GM19324 (cell line): Measurements from ENCODE around the gene GAN.
A peak's percentile ranks its signal among the peaks of the same experiment; 100 is the strongest.
"Not testable (repeated sequence)": the region's sequence is repeated elsewhere in the genome, so short reads cannot be mapped to it uniquely, and the experiment has no call there.

Source experiments
- ATAC-seq: cut with Tn5 transposase; IDR thresholded peaks from one replicate; pipeline ENCODE4 v1.9.1; 2021; ENCODE audit warnings: mild to moderate bottlenecking, moderate library complexity; ENCODE audit not compliant: unreplicated experiment, low FRiP score

Gene GAN

DNA sequence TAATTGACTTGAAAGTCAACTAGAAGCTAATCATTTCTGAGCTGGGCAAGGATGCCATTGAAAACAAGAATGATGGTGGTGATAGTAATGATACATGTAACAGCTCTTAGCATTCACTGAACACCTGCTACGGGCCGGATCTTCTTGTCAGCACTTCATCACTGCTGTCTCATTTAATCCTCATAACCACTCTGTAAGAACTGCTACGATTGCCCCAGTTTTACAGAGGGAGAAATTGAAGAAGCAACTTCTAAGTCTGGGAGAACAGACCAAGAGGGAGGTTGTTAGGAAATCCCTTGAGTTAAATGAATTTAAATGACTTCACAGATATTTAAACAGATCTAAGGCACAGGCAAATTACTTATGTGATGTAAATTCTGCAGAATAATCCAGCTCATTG, 7.0 kb upstream of the GAN start:
- ATAC-seq, result no peak

DNA sequence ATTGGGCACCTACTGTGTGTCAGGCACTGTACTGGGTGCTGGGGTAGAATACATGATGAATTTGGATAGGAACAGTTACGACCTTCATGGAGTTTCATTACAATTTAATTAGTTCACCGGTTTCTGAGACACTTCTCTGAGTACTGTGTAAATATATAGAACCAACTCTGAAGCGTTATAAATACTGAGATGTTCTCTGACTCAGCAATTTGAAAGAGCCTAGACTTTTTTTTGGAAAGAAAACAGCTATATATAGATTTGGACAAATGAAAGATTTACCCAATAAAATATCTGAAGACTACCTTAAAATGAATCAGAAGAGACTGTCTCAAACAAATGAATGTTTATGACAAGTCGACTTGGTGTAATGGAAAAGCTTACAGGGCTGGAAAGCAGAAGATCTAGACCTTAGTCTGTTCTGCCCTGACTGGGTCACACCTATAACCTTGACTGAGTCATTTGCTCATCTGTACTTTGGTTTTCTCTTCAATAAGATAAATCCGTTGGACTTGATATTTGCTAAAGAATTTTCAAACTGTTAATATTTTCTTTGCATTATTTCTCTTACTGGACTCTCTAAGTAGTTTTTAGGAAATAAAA, 4.6 kb upstream of the GAN start:
- ATAC-seq, result no peak

DNA sequence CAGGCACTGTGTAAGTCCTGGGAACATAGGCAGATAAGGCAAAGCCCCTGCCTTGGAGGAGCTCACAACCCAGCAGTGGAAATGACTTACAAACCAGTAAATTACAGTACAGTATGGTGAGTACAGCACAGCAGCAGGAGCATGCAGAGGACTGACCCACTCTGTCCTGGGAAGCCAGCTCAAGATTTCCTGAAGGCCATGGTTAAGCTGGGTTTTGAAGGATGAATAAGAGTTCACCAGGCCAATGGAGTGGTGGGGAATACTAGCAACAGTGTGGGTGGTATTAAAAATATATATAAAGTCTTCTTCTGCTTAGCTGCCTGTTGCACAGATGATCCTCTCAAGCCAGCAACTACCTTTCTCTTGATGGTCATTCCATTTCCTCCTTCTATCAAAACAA, 3.0 kb upstream of the GAN start:
- no peak for ATAC-seq

DNA sequence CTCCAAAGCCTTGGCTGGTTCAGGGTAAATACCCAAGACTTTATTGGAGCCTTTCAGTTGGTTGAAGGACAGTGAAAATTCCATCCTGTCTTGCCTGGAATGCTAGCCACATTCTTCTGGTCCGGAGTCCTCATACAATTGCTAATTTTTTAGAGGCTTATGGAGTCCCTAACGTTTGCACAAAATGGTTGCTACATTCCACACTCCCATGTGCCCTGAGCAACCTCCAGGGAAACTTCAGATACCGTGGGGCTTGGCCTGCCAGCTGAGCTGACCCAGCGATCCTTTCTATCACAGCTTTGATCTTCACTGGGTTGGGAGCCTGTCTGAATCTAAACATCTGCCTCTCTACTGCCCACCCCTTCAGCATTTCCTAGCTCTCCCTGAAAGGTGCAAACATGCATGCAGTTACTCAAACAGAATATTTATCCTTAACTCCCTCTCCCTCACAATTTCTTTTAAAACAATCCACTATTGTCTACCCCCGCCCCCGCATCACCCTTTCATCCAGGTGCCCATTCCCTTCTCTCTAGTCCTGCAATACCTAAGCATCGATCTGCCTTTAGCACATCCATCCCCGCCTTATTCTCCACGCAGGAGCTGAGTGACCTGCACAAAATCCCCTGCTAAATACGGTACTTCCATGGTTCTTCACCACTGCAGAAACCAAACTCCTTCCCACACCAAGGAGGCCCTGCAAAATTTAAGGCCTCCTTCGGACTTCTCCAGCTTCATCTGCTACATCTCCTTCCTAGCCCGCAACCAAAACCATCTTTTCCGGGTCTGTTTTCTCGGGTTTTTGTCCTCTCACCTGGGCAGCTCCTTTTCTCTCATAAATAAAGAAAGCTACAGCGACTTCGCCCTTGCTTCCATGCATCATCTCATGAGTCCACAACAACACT, 810 bp upstream of the GAN start:
- ATAC-seq, result no peak

DNA sequence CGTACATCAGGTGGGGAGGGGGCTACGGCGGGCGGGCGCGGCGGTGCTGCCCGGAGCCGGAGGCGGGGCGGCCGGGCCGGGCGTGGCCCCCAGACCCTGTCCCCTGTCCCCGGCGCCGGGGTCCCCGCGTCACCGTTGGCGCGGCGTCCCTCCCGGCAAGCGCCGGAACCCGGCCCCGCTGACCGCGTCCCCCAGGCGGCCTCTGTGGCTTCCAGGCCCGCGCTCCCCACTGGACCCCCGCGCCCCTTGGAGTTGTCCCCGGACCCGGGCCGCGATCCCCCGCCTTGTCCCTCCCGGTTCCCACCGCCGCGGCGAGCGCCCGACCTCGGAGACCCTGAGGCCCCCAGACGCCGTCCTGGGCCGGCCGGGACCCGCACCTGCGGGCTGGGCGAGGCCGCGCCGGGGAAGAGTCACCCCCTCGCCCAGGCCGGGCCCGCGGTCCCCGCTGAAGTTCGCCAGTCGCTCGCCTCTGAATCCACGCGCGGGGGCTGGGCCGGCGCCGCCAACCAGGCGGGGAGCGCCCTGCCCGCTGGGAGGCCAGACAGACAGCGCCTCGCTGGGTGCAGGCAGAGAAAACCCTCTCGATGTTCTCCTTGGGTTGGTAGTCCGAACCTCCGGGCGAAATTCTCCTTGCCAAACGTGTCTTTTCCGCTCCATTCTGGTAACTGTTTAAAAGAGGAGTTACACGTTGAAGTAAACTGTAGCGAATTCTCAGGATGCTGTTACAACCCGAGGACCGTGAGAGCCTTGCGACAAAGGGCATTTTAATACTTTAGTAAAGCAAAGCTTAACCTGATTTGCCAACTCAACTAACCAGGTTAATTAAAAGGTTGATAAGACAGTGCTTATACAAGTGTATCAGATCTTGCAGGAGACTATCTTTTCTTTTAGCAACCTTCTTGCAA, 761 bp downstream of the GAN start:
- ATAC-seq, result peak; percentile 43

DNA sequence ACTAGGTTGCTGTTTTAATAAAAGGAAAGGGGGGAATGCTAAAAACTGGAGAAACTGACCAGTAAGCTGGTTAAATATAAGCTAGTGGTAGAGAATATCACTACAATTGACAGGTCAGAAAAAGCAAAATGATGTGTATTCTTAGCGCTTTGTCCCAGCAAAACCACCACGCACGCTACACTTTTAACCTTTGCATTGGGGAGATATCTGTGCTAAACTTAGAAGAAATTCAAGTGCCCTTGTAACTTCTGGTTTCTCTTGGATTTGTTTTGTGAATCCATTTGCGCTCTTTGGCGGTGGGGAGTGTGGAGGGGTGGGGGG, 1.4 kb downstream of the GAN start:
- no peak for ATAC-seq

DNA sequence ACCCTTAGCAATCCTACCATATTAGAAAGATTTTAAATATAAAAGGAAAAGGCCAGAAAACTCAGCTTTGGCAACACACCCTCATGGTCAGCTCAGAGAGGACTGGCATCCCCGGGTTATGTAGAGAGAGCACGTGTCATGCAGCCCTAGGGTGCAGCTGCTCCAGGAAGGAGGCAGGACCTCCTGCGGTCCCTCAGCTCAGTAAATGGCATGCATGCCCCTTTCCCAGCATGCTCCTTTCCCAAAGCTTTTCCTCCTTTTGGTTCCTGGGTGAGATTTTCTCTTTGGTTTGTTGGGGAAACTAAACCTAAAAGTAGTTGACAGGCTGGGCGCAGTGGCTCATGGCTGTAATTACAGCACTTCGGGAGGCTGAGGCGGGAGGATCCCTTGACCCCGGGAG, 3.9 kb downstream of the GAN start:
- ATAC-seq, result no peak

DNA sequence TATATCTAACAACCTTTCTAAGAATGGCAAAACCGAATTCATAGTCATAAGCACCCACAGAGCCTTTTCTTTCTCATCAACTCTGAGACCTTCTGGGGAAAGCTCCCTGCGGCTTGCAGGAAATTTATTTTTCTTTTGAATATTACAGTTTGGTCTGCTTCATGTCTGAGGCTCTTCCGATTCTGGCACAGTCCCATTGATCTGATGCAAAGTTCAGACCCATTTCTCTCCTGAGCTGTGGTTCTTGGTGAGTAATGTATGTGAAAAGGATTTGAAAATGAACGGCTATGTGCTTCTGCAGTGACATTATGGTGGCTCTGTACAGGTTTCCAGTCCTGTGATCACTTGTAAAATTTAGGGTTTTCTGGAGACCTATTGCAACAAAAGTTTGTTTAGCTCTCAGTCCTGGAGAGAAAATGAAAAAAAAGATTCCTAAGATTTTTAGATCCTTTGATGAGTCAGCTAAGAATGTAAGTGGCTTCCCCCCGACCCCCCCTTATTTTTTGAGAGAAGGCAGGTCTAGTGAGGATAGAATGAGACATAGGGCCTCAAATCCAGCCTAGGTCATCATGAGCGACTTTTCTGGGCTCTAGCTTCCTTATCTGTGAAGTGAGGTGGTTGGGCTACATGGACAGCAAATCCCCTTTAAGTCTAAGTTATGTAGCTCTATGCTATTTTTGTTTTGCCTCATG, 4.6 kb downstream of the GAN start:
- no peak for ATAC-seq

DNA sequence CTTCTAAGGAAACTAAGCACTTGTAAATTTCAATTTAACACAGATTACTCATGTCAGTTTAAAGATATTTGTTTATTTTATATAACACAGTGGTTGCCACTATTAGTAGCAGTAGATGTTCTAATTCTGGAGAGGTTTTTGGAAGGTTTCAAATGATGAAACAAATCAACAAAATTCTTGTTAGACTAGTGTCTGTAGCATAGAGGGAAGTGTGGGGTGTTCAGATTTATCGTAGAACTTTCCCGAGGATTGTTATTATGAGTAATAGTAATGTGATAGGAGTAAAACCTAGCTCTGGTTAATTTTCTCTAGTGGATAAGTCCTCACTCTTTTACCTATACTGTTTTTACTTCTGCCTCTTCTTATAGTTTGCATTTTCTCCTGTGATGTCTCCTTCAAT, 6.3 kb downstream of the GAN start:
- no peak for ATAC-seq

DNA sequence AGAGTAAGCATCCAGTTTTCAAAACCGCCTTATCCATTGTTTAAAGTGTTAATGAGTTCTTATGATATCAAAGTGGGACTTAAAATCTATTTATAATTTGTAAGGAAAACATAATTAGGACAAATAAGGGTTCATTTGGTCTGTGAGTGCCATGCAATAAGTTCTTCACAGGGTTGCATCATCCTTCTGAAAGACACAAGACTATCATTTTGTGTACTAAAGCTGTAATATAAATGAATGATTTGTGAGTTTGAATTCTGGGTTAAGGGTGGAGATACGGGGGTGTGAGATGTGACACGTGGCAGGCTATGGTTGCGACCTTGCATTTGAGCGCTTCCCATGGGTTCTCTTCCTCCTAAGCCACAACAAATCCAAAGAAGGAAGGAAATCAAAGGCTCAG, 6.8 kb downstream of the GAN start:
- ATAC-seq, result no peak

DNA sequence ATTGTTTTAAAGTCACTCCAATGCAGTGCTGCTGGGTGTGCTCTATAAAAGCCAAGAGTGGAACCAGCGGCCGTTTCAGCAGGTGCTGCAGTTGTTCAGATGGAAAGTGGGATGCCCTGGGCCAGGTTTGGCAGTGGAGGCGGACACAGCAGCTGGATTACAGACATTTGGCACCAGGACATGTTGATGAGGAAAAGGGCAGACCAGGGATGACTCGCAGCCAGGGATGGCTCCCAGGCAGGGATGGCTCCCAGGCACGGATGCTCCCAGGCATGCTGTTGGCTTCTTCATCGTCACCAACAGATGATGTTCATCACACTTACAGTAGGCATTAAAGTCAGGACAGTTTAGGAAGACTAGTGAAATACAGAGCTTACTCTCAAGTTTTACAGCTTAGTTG, 10.0 kb downstream of the GAN start:
- no peak for ATAC-seq

DNA sequence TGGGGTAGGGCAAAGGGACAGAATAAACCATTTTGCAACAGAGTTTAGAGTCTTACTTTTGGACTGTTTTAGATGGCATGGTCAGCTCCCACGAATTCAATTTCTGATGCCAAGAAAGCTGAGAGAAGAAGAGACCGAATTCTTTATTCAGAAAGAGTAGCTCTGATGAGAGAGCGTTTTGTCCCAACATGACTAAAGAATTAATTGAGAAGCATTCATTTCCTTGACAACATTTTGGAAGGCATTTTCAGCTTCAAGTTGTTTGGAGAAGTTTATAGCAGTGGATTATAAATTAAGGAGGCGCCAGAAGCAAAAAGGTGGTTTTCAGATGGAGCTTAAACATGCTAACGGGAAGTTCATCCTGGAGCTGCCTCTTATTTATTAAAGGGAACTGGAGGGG, 12.2 kb downstream of the GAN start:
- ATAC-seq, result no peak

DNA sequence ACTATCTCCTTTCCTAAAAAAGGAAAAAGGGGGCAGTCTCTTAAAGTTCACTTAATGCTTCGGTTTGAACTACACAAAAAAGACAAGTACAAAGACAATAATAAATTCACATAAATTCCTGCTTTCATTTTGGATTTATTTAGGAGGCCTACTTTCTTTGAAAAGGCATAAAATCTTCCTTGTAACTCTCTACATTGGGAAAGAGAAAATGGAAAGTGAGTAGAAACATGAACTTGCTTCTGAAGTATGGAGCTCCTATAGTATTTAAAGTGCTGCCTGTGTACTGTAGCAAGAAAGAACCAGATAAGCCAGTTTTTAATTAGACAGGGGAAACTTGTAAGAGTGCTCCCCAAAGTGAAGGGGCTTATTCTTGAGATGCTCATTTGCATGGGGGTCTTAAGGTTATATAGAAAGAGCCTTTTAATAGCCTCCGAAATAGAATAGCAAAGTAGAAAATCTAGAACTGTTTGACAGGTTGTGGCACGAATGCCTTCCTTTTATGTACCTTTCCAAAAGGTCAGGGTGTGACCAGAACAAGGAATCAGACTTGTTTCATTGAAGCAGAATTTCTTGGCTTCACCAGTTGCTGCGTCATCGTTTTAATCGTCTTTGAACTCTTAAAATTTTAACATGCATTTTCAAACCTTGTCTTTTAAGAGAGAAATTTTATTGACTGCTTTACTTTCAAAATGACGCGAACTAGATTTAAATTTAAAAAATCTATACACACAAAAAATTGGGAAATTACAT, 12.9 kb downstream of the GAN start:
- ATAC-seq, result no peak

DNA sequence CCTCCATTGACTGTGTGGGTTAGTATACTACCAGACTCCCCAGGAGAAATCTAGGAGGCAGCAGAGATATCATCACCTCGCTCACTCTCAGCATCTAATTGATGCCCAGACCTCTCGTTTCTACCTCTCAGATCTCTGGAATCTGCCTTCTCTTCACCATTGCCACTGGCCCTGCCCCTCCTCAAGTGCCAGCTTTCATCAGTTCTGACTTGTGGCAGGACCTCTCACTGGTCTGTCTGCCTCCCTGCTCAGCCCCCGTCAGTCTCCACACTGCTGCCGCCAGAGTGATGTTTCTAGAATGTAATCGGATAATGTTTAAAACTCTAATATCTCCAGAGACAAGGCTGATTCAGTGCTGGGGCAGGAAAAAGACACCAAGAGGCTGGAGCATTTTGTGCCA, 15.2 kb downstream of the GAN start:
- no peak for ATAC-seq

DNA sequence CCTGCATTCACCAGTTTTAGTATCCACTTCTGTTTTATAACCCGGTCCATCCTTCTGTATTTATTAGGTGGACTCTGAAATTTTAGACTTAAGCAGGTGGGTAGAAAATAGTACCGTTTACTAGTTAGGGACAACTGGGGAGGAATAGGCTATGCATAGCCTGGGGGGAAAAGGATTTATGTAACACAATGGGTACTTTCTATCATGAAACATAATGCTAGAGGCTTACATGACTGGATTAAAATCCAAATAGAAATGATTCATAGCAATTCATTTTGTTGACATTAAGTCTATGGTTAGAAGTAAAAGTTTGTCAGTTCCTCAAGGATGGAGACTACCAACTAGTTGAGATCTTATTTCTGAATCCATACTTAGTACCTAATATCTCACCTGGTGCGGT, 18.6 kb downstream of the GAN start:
- no peak for ATAC-seq

DNA sequence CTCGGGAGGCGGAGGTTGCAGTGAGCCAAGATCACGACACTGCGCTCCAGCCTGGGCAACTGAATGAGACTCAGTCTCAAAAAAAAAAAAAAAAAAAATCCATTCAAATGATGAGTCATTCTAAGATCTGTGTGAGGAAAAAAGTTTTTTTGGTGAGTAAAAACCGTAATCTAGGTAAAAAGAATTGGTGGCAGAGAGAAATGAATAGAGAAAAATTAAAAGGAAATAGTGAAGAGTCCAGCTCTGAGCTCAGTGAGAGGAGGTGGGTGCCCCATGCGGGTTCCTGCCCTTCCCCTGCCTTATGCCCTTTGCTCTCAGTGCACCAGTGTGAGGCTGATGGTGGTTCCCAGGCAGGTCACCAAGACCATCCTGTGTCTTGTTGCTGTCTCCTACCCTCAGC, 20.9 kb downstream of the GAN start:
- no peak for ATAC-seq

DNA sequence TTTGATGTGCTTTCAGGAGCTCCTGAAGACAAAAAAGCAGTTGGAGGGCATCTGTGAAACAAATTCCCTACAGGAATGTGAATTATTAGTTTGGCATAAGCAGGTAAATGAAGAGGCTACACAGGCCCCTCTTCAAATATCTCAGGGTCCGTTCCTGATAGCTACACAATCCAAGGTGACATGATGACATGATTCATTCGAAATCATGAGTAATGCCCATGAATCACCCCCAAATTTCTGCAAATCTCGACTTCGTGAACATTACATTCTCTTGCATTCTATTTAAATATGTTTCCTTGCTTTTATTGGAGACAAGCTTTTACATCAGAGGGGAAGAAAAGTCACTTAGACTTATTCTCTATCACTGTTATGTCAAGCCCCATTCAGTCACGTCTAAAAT, 22.3 kb downstream of the GAN start:
- no peak for ATAC-seq

DNA sequence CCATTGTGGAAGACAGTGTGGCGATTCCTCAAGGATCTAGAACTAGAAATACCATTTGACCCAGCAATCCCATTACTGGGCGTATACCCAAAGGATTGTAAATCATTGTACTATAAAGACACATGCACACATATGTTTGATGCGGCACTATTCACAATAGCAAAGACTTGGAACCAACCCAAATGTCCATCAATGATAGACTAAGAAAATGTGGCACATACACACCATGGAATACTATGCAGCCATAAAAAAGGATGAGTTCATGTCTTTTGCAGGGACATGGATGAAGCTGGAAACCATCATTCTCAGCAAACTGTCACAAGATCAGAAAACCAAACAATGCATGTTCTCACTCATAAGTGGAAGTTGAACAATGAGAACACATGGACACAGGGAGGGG, 30.4 kb downstream of the GAN start:
- not testable (repeated sequence) for ATAC-seq

DNA sequence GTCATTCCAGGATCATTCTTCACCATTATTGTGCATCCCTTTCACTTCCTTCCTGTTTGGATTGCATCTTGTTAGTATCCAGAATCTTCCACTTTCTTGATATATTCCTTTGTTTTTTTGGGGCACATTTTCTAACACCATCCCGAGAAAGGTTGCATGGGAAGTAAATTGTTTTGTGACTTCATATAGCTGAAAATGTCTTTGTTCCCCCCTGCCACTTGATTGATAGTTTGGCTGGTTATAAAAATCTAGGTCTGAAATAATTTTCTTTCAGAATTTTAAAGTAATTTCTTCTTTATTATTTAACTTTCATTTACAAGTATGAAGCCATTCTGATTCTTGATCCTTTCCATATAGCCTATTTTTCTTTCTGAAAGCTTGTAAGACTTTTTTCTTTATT, 32.7 kb downstream of the GAN start:
- ATAC-seq, result no peak

DNA sequence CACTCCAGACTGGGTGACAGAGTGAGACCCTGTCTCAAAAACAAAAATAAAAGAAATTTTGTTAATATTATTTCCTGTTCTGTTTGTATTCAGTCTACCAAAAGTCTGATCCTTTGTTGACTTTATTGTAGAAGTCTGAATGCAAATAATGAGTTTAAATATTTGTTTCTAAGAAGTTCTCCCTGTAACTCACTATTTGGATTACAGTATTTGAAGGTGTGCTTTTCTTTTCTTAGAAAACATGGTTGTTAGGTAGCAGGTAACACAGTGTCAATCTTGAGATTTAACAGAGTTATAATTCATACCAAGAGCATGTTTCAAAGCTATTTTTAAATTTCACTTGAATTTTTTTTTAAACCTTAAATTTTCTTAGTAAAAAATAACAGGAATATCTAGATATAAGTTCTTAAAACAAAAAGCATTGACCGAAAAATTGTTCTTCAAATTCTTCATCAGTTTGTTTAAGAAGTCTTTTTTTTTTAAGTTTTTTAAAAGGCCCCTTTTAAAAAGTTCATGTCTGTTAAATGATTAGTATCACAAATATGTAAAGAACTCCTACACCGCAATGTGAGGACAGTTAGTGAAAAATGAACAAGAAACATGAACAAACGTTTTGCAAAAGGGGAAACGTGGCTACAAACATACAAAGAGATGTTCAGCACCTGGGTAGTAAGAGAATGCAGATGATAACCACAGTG, 35.0 kb downstream of the GAN start:
- ATAC-seq, result no peak
